ENCODE data around the gene LMNTD2.

- no peak for TF ChIP-seq EZH2 (IDR thresholded peaks at IDR 0.05; ENCODE audit: insufficient read depth, poor library complexity, severe bottlenecking)
- no peak for TF ChIP-seq EZH2phosphoT487 (IDR thresholded peaks at IDR 0.05; ENCODE audit: insufficient read depth, low read depth)
Observed at GRCh38 chr11:597166-597725, 36.7 kb upstream of the LMNTD2 start.

Measured in GM23248 (cell line).